DND-41 (cell line): Measurements from ENCODE around the gene PSMA5.

Source experiments
- EZH2 ChIP-seq: IDR thresholded peaks from 3 replicates; pipeline ENCODE4 v1.6.1; 2012; ENCODE audit warnings: borderline replicate concordance, low read depth, mild to moderate bottlenecking, moderate library complexity, low read length, inconsistent platforms; ENCODE audit not compliant: severe bottlenecking
- TF ChIP-seq, protein P1 (sequence below): IDR thresholded peaks from 2 replicates; pipeline ENCODE4 v1.5.1; 2012; ENCODE audit warnings: borderline replicate concordance, low read length, moderate library complexity, mild to moderate bottlenecking; ENCODE audit not compliant: poor library complexity, severe bottlenecking; ENCODE audit errors: extremely low read depth

DNA sequence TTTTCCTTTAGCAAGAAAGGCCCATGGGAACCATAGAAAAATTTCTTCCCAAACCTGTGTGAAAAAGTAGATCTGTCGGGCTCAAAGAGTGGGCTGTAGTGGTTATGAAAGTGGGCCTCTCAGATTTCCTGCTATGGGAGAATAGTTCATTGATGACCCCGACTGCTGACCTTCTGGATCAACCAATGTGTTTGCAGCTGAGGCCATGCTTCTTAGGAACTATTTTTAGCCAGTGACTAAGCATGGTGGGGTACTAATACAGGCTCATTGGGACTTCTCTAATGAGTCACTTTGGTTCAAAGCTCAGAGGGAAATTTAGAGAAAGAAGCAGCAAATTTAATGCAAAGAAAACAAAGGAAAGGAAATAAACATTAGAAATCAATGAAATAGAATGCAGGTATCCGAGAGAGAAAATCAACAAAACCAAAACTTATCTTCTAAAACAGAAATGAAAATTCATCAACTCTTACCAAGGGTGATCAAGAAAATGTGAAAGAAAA lies 12.6 kb upstream of the PSMA5 start:
- TF ChIP-seq, protein P1, sequence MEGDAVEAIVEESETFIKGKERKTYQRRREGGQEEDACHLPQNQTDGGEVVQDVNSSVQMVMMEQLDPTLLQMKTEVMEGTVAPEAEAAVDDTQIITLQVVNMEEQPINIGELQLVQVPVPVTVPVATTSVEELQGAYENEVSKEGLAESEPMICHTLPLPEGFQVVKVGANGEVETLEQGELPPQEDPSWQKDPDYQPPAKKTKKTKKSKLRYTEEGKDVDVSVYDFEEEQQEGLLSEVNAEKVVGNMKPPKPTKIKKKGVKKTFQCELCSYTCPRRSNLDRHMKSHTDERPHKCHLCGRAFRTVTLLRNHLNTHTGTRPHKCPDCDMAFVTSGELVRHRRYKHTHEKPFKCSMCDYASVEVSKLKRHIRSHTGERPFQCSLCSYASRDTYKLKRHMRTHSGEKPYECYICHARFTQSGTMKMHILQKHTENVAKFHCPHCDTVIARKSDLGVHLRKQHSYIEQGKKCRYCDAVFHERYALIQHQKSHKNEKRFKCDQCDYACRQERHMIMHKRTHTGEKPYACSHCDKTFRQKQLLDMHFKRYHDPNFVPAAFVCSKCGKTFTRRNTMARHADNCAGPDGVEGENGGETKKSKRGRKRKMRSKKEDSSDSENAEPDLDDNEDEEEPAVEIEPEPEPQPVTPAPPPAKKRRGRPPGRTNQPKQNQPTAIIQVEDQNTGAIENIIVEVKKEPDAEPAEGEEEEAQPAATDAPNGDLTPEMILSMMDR: no peak
- no peak for TF ChIP-seq EZH2
